Pulmonary artery endothelial cell (primary cell): Measurements from ENCODE around the gene MAP2K5. TPM values are rescaled to one million over a fixed set of nuclear protein-coding genes. Genes with fewer than 3 reads are reported as not detected.

Experiments
- DNase-seq: peaks from one replicate; pipeline ENCODE4 v3.0.0-alpha.2; 2011; ENCODE audit warnings: low read depth, low spot score
- total RNA-seq: library from RNA; depleted of rRNA; stranded (reverse); fragments of >200 nt; gene quantifications from 2 replicates; pipeline ENCODE4 v1.2.3, GENCODE V29; 2014

MAP2K5 gene
- total RNA-seq, 1 donor from 2014 or later, result 4.1 TPM

DNA sequence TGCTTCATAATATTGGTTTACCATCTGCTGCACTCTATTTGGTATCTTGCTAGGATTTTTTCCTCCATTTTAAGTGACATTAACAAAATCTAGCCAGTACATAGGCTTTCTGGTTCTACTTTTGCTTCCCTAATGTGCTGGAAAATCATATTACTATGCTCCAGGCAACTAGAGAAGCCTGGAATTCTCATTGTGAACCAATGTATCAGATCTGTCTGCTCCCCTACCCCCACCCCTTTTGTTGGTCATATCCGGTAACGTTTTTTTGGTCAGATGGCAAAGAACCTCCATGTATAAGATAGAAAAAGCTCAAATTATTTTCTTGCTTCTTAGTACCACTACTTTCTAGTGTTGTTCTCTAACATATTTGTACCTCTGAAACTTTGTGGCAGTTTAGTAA lies 17.1 kb downstream of the MAP2K5 start:
- DNase-seq, result no peak

DNA sequence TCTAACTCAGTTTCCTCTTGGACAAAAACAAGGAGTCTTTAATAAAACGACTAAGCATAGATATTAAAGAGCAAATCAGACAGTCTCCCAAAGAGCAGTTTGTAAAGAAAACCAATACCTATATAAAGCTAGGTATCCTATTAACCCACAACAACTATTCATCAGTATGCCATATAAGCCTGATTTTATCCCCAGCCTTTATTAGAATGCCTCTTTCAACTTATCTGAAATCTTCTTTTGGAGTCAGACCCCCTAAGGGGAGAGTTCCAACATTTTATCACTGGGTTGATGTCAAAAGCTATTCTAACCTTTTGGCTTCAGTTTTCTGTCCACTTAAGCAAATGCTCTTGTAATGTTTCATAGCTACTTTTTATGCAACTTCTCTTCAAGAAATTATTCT lies 17.8 kb downstream of the MAP2K5 start:
- DNase-seq, result no peak

DNA sequence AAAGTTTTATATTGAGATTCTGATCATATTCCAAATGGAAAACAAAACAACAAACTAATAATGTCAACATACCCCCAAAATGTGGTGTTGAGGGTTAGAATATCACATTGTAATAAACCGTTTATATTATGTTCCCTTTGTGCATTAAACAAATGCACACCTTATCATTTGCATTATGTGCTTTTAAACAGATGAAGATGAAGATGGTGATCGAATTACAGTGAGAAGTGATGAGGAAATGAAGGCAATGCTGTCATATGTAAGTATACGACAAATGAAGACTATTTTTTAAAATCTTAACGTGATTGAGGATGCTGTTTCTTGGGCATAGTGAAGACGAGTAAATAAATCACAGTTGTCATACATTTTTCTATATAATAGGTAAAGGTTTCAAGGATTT lies 20.6 kb downstream of the MAP2K5 start:
- no peak for DNase-seq

GRCh38 chr15:67564021-67564967 lies 21.8 kb downstream of the MAP2K5 start:
- no peak for DNase-seq

- DNase-seq, result no peak
Observed at GRCh38 chr15:67564968-67565345, 22.5 kb downstream of the MAP2K5 start.

DNA sequence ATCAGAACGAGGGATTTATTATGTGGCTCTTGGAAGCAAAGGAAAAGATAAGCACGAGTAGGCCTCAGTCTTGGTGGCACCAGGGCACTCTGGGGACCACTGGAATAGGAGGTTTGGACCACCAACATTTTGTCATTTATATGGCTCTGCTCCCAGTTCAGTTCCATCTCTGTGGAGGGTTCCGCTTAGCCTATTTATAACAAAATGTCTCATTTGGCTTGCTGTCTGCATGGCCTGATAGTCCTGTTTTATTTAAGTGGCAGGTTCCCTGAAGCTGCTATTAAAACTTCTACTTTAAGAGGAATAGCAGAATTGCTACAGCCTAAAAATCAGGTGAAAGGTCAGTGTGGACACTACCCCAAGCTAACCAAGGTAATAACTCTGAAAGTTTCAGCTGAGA lies 27.2 kb downstream of the MAP2K5 start:
- no peak for DNase-seq

DNA sequence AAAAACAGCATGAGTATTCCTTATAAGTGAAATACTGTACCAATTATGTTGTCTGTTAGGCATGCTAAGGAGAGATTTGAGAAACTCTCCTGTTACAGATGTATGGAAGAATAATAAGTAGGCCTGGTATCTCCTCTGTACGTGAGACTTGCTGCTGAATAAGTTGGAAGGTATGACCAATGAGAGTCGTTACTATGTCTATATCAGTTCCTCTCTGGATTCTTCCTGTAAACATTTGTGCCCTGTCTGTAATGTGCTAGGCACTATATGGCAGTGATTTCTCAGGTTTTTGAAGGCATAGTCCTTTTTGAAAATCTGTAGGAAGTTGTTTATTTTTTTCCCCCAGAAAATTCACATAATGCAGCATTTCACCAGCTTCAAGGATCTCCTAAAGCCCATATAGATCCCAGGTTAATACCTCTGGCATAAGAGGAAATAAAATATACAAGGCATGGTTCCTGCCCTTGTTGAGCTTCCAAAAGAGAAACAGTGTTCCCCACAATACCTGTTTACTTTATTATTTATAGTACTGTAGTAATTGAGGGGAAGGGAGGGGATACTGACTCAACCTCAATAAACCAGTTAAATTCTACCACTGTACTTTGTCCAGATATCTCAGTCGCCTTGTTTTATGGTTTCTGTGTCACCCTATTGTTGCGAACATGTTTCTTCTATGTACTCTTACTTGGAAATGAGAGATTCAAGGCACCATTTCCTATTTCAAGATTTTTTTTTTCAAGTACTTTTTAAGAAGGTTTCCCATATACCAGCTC lies 28.6 kb downstream of the MAP2K5 start:
- no peak for DNase-seq

GRCh38 chr15:67571648-67572415 lies 29.3 kb downstream of the MAP2K5 start:
- DNase-seq, result no peak

GRCh38 chr15:67573194-67573593 lies 30.7 kb downstream of the MAP2K5 start:
- DNase-seq, result no peak

GRCh38 chr15:67575039-67575502 lies 32.6 kb downstream of the MAP2K5 start:
- DNase-seq, result no peak

GRCh38 chr15:67578020-67578600 lies 35.6 kb downstream of the MAP2K5 start:
- no peak for DNase-seq

DNA sequence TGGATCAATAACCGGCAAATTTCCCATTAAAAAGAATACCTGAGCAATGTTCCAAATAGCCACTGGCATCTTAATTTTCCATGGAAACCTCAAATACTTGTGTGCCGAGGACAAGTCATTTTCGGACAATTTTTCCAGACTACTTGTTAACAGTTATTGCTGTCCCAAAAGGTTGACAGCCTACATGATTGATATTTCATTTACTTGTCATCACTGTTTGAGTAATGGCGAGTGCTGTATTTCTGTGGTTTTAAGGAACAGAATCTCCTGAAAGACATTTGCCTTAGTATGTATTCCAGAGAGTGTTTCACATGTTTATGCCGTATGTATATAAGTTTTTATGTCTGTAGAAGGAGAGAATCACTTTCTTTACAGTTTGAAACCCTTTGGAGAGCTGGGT lies 36.7 kb downstream of the MAP2K5 start:
- no peak for DNase-seq

GRCh38 chr15:67579967-67580366 lies 37.5 kb downstream of the MAP2K5 start:
- DNase-seq, result no peak

DNA sequence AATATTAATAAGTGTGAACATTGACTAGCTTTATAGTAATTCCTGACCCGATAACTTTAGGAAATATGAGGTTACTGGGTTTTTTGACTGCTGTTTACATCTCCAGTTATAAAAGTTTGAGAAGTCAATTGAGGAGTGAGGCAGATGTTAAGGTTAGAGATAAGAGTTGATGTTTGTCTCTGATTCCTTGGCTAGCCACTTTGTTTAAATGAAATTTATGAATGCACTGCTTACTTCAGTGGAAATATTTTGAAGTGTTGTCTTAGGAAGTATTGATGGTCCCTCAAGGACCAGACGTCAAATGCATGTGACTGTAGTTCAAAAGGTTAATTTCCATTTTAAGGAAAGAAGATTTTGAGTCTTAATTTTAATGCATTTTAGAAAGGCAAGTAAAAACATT lies 41.7 kb downstream of the MAP2K5 start:
- no peak for DNase-seq

- no peak for DNase-seq
Observed at GRCh38 chr15:67585681-67586080, 43.2 kb downstream of the MAP2K5 start.

- no peak for DNase-seq
Observed at GRCh38 chr15:67587331-67587730, 44.8 kb downstream of the MAP2K5 start.

DNA sequence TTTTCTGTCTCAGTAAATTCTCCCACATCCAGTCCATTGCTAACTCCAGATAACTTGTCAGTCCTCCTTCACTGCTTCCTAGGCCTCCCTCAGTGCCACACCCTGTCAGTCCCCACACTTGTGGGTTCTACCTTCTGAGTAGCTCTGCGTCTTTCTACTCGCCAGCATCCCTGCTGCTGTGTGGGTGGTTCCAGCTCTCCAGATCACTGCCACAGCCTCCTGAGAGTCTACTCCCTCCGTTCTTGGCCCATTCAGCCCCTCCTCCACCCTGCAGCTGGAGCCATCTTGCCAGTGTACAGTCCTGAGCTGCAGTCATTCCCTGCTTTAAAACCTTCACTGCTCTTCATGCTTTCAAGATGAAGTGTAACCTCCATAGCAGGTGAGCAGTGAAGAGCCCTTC lies 45.3 kb downstream of the MAP2K5 start:
- DNase-seq, result no peak

DNA sequence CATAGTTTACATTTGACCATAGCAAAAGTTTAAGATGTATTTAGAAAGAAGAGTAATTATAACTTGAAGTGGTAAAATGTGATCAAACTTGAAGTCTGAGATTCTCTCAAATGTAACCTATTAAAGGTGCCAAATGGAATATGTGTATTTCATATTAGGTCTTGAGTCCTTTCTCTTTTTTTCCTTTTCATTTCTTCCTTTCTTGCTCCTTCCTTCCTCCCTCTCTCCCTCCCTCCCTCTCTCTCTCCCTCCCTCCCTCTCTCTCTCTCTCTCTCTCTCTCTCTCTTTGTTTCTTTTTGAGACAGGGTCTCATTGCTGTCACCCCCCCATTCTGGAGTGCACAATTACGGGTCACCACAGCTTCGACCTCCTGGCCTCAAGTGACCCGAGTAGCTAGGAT lies 47.7 kb downstream of the MAP2K5 start:
- DNase-seq, result no peak

DNA sequence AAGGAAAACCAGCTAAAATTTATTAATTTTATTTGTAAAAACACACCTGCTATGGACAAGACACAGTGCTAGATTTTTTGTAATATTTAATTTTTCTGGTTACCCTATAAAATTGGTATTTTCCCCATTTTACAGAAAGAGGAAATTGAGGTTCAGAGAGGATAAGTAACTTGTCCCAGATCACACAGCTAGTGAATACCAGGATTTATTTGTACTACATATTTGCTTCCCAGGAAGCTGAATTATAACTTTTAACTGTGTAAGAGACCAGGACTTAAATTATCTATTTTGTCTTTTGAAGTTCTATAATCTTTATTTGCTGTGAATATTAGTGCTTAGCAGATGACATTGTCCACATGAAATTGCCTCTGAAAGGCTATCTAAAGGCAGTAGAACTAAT lies 49.7 kb downstream of the MAP2K5 start:
- no peak for DNase-seq

DNA sequence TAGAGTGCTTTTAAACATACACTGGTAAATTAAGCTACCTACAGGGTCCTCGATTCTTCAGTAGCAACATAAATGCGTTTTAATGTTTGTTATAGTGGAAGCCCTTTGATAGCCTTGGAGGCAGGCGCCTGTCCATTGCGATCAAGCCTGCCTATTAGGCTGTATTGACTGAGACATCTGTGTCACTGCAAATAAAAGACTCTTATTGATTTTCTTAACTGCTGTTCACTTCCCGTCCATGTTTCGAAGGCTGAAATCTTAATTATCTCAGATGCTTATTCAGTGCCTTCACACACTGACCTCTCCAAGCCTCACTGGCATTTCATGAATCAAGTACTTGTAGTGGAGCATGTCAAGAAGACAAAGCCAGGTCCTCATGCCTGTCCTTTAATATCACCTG lies 51.1 kb downstream of the MAP2K5 start:
- DNase-seq, result no peak

DNA sequence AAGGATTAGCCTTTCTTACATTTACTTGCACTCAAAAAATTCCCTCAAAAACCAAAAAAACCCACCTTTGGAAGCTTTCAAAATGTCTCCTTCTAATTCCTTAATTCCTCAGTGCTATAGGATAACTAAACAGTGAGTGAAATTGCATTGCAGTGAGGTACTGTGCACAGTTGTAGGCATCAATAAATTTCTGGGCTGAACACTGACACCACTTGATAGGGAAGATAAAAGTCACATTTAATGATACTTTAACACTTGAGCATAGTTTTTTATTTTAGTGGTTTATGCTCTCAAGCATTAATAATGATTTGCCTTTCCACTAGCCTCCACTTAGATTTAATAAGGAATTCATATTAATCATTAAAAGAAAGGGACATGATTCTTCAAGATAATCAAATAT lies 52.3 kb downstream of the MAP2K5 start:
- DNase-seq, result no peak
